NCI-H146 treated with DMSO at 0.1 percent for 48 hours (cell line): ENCODE measurements around the gene IFNK.
"Not testable (repeated sequence)": the region's sequence is repeated elsewhere in the genome, so short reads cannot be mapped to it uniquely, and the experiment has no call there.

Source experiments
- DNase-seq: peaks from one replicate; lab custom pipeline; 2025; ENCODE audit not compliant: unreplicated experiment; lab: John Stamatoyannopoulos, UW

Gene IFNK

GRCh38 chr9:27524236-27524635, at the start of gene IFNK:
Gene IFNK (plus strand): TSS chr9:27524290. CDS start chr9:27524337, 47 bp downstream.
- DNase-seq = no peak

- no peak for DNase-seq
Observed at GRCh38 chr9:27474305-27474704, 49.8 kb upstream of the IFNK start.

GRCh38 chr9:27475057-27475595, 49.0 kb upstream of the IFNK start:
- no peak for DNase-seq

- no peak for DNase-seq
Observed at GRCh38 chr9:27476870-27477515, 47.1 kb upstream of the IFNK start.

- DNase-seq = no peak
Observed at GRCh38 chr9:27478322-27478721, 45.8 kb upstream of the IFNK start.

GRCh38 chr9:27482709-27483108, 41.4 kb upstream of the IFNK start:
- no peak for DNase-seq

GRCh38 chr9:27483576-27483975, 40.5 kb upstream of the IFNK start:
- DNase-seq = no peak

- no peak for DNase-seq
Observed at GRCh38 chr9:27485158-27485557, 38.9 kb upstream of the IFNK start.

- DNase-seq = no peak
Observed at GRCh38 chr9:27487128-27487640, 36.9 kb upstream of the IFNK start.

GRCh38 chr9:27487927-27488326, 36.2 kb upstream of the IFNK start:
- DNase-seq = peak; percentile 66

- no peak for DNase-seq
Observed at GRCh38 chr9:27489087-27489876, 34.8 kb upstream of the IFNK start.

- DNase-seq = no peak
Observed at GRCh38 chr9:27491154-27491553, 32.9 kb upstream of the IFNK start.

GRCh38 chr9:27495480-27496134, 28.5 kb upstream of the IFNK start:
- no peak for DNase-seq

GRCh38 chr9:27496135-27496504, 28.0 kb upstream of the IFNK start:
- DNase-seq = no peak

GRCh38 chr9:27497883-27498417, 26.1 kb upstream of the IFNK start:
- DNase-seq = no peak

GRCh38 chr9:27499451-27499850, 24.6 kb upstream of the IFNK start:
- DNase-seq = no peak

- not testable (repeated sequence) for DNase-seq
Observed at GRCh38 chr9:27500902-27501301, 23.2 kb upstream of the IFNK start.

- no peak for DNase-seq
Observed at GRCh38 chr9:27503623-27504022, 20.5 kb upstream of the IFNK start.

- no peak for DNase-seq
Observed at GRCh38 chr9:27504259-27504658, 19.8 kb upstream of the IFNK start.

- no peak for DNase-seq
Observed at GRCh38 chr9:27505744-27506161, 18.3 kb upstream of the IFNK start.

- DNase-seq = no peak
Observed at GRCh38 chr9:27506981-27507380, 17.1 kb upstream of the IFNK start.
